Measurements from ENCODE around the gene CLMN. TPM values are rescaled to one million over a fixed set of nuclear protein-coding genes. Genes with fewer than 3 reads are reported as not detected.

CLMN gene
- total and polyA plus RNA-seq, 10 of the 15 experiments (the other 5 are each of a cell fraction or from before 2014, with no cell fraction given) = 7.8 to 49.3 (median 18.5) TPM

GRCh38 chr14:95213774-95214173 lies 105.9 kb downstream of the CLMN start:
- ChIA-PET CTCF (interaction anchor here (1.0 to 1.6 kb wide), 2 partner anchors 114 to 148 kb away, joined by 4 to 8 read pairs; no protein-coding TSS in a partner anchor), POLR2A (interaction anchor here (1.2 to 1.4 kb wide), 2 partner anchors 56 to 114 kb away, joined by 3 read pairs; no protein-coding TSS in a partner anchor), SMC1A (ENCODE audit: uncharacterized antibody, unreplicated experiment) (interaction anchor here (0.6 to 3.6 kb wide), 7 partner anchors 16 to 74 kb away, joined by 3 to 18 read pairs (median 4); no protein-coding TSS in a partner anchor), RAD21 (ENCODE audit: unreplicated experiment) (no interaction called here)
- H3K27ac ChIP-seq (ENCODE audit: control insufficient read depth, insufficient read depth) = no peak overlapping the region
- H3K36me3 ChIP-seq (ENCODE audit: control insufficient read depth in 2 of 2, insufficient read depth in 2 of 2, low read length in 1 of 2) = no peaks in the 10 kb centered on the region
- no peak overlapping the region for H2AFZ ChIP-seq (ENCODE audit: control insufficient read depth, low read depth, low read length)
- peaks cover 27% of the 10 kb centered on the region for H3K4me1 ChIP-seq (ENCODE audit: control insufficient read depth, insufficient read depth, low read length)
- 81% methylated on average over 3 of the region's 3 CpGs for WGBS (ENCODE audit: insufficient coverage, insufficient replicate concordance, low lambda C conversion rate, missing lambda C conversion rate)
- H3K9me3 ChIP-seq (replicated peaks; ENCODE audit: control insufficient read depth, insufficient read depth, low read length) = peaks cover 4% of the 10 kb centered on the region; the same call in 2 of the 3 replicates
- H3K79me2 ChIP-seq (ENCODE audit: control insufficient read depth, insufficient read depth, low read length) = no peaks in the 10 kb centered on the region
- FAIRE-seq (no peak), ATAC-seq (no peak), DNase-seq (ENCODE audit: low read depth, low spot score) (no peak)
- BruUV-seq (replicated peaks) = no TSS peak
- H4K20me1 ChIP-seq (ENCODE audit: control insufficient read depth, insufficient read depth) = no peaks in the 10 kb centered on the region
- no peak overlapping the region for H3K4me2 ChIP-seq (ENCODE audit: control insufficient read depth, insufficient read depth)
- no peak for TF ChIP-seq MLLT1 (IDR thresholded peaks at IDR 0.05)
- no peak for TF ChIP-seq TCF7 (IDR thresholded peaks at IDR 0.05; ENCODE audit: borderline replicate concordance)
- TF ChIP-seq KAT2A (conservative IDR thresholded peaks at IDR 0.05; ENCODE audit: control insufficient read depth, low read depth, low read length) = no peak
- no peak for TF ChIP-seq ZNF207 (IDR thresholded peaks at IDR 0.05; ENCODE audit: borderline replicate concordance)
- TF ChIP-seq SP1 (IDR thresholded peaks at IDR 0.05; ENCODE audit: low read depth, low read length) = no peak
- H3K4me3 ChIP-seq = no peak overlapping the region
- in situ Hi-C loops (cut with MboI) = no loop called here
- intact Hi-C loops (cut with micrococcal nuclease; ENCODE audit: unreplicated experiment) = loop anchor here (2.0 to 5.0 kb wide), 2 partner anchors 51 to 114 kb away; no protein-coding TSS in a partner anchor
- no peak overlapping the region for H3K9ac ChIP-seq (ENCODE audit: control insufficient read depth, insufficient read depth, low read length)
- H3K27me3 ChIP-seq (replicated peaks in 1 of 2; ENCODE audit: control insufficient read depth in 2 of 2, insufficient read depth in 2 of 2, low read length in 1 of 2) = no peaks in the 10 kb centered on the region

Measured in GM12878 (cell line).